CD4-positive, alpha-beta T cell treated with Interleukin-10 for 1 hour (primary cell): ENCODE results near the gene EFEMP1.

Source experiments
- DNase-seq: peaks from one replicate; pipeline ENCODE4 v3.0.0-alpha.2; 2020

The EFEMP1 gene

GRCh38 chr2:55891671-55892094 lies 31.9 kb downstream of the EFEMP1 start:
- no peak for DNase-seq

DNA sequence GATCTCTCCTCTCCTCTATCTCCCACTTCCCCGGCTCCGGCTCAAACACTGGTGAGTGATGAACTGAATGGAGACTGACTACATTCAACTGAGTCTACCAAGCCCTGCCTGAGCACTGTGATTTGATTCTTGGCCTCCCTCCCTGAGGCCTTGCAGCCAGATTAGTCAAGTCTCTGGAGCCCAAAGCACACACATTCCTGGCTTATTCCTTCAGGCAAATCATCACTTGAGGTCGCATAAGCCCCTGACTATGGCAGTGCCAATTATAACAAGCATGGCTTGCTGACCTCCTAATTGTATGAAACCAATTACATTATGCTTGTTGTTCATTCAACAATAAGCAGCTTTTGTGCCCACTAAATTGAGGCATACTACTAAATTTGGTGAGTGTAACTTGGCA lies 34.6 kb downstream of the EFEMP1 start:
- no peak for DNase-seq

GRCh38 chr2:55887901-55888624 lies 35.5 kb downstream of the EFEMP1 start:
- DNase-seq, result no peak

- no peak for DNase-seq
These were observed 36.2 kb downstream of the EFEMP1 start for GRCh38 chr2:55887351-55887750.

- no peak for DNase-seq
These were observed 37.7 kb downstream of the EFEMP1 start for GRCh38 chr2:55885944-55886281.

DNA sequence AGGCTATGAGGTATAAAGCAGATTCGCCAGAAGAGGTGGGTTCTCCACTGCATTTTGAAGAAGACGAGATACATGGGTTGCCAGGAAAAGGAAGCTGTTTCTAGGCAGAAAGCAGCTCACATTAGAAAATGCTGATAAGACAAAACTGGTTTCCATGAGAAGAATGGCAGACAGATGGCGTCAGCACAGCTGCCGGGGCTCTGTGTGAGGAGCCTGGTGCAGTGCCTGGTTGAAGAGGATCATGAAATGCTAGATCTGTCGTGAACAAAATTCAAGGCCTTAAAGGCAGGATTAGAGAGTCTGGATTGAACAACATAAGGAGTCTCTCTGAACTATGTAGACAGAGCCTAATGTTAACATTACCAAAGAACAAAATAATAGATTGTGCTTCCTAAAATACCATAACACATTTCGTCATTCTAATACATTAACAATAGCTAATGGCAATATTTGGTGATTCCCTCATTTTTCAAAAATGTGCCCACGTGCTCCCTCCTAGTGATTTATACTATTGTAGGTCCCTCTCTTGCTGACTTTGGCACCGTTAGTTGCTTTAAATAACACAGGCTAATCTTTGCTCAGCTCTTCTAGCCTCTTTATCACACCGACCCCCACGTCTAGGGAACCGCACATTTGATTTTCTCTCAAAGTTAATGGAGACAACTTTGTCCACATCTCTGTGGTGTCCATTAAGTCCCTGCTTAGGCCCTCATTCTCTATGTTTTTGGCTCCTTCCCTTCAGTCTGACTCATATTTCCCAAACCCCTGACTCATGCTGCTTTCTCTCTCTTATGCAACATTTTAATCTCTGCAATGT lies 38.2 kb downstream of the EFEMP1 start:
- no peak for DNase-seq

DNA sequence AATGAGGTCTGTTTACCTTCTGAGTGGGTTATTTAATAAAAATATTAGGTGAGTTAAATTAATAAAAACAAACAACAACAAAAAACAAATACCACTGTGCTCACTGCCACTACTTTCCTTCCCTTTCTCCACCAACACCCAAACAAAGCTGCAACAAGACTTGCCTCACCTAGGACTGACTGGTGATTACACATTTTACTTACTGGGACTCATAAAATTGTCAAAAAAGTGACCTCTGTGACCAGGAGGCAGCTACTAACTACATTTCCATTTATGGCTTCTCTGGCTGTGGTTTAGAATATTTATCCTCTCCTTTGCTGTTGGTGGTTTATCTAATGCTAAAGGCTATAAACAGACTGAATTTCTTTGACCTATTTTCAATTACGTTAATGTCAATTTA lies 39.8 kb downstream of the EFEMP1 start:
- no peak for DNase-seq

DNA sequence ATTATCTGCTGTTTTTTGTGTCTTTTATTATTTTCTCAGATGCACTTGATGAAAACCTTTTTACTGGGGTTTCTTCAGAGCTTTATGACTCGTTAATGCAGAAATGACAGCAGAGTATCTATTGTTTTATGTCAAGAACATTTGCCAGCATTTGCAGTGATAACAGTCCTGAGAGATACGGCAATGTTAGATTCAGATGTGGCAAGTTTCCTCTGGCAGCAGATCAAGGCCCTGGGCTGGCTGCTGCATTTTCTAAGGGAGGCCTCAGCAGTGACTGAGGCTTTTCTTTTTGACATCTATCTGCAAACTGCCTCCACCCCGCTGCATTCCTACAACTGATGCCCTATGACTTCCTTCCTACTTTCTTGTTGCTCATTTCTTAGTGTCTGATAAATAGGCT lies 40.2 kb downstream of the EFEMP1 start:
- no peak for DNase-seq

GRCh38 chr2:55882954-55883353 lies 40.6 kb downstream of the EFEMP1 start:
- no peak for DNase-seq

- DNase-seq, result no peak
These were observed 43.0 kb downstream of the EFEMP1 start for GRCh38 chr2:55880416-55881143.

DNA sequence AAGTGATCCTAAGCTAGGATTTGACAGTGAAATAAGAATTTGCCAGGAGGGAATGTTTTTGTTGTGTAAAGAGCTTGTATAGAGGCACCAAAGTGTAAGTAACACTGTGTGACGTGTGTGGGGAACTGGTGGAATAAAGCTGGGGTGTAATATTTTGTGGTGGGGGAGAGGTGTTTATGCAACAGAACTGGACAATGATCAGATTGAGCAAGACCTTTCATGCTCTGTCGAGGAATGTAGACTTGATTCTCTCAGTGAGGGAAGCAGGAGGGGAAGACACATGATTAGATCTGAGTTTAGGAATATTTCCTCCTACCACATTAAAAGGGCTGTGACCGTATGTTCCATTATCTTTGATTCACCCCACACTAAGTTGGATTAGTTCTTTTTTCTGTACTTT lies 43.6 kb downstream of the EFEMP1 start:
- no peak for DNase-seq

- DNase-seq, result no peak
These were observed 46.5 kb downstream of the EFEMP1 start for GRCh38 chr2:55877087-55877436.

DNA sequence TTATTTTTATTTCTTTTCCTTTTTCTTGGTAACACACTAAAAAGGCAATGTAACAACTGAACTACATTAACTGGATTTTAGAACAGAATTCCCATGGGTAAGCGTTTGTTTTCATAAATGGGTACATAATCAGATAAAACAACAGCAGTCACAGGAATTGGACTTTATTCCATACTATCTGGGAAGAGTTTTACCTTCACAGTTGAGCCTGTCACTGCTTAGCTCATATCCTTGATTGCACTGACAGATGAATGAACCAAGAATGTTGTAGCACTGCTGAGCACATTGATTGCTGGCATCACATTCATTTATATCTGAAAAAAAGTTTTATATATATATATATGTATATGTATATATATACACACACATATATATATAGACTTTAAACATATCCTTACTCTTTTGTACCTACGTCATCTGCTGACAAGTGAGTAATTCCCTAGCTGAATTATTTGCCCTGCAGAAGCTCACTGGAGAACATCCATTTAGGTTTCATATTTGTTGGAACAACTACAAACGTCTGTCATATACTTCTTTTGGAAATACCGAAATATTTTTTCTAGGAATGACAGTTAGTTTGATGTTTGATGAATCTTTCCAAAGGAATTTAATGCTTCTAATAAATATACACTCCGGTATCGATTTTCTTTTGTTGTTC lies 47.0 kb downstream of the EFEMP1 start:
- DNase-seq, result no peak

DNA sequence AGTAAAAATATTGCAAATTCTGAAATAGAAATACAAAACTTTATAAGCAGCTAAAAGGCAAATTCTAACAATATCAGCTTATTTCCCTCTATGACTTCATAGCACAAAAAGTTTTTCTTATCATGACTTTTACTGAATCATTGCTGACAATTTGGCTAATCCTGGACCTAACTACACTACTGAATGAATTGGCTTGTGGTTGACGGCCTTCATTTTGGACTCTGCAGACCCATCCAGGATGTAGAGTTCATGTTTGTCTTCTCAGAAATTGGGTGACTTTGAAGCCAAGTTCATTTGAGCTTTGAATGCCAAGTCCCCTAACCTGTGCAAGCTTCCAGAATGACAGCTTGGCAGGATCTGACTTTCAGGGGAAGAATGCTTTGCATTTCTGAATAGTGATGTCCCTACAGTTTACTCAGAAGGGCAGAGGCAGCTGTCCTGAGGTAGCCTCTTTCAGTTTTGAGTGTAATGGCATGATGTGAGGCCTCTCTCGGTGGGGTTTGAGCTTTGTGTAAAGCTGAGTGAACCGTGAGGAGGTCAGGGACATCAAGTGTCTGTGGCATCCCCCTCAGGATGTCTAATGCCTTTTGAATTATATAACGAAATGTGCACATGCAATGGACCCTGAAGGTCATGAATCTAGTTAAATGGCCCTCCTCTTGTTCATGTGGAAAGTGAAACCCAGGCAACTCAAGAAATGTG lies 48.0 kb downstream of the EFEMP1 start:
- no peak for DNase-seq

- DNase-seq, result no peak
These were observed 49.2 kb downstream of the EFEMP1 start for GRCh38 chr2:55874338-55874737.

DNA sequence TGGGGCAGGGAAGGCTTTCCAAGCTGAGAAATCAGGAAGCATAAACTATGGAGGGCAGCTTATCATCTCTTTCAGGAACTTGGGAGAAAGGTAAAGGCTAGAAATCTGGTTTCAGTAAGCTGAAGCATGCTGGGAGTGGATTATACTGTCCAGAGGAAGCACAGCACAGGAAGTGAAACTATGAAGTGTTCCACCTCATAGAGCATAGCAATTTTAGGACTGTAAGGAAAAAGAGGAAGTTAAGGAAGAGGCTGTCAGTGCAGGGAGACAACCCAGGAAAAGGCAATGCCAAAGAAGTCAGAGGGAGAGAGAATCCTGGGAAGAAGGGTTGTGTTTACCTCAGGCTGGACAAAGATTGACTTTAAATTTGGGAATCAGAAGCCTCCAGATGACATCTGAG lies 51.9 kb downstream of the EFEMP1 start:
- no peak for DNase-seq

GRCh38 chr2:55869637-55870325 lies 53.8 kb downstream of the EFEMP1 start:
- DNase-seq, result no peak

DNA sequence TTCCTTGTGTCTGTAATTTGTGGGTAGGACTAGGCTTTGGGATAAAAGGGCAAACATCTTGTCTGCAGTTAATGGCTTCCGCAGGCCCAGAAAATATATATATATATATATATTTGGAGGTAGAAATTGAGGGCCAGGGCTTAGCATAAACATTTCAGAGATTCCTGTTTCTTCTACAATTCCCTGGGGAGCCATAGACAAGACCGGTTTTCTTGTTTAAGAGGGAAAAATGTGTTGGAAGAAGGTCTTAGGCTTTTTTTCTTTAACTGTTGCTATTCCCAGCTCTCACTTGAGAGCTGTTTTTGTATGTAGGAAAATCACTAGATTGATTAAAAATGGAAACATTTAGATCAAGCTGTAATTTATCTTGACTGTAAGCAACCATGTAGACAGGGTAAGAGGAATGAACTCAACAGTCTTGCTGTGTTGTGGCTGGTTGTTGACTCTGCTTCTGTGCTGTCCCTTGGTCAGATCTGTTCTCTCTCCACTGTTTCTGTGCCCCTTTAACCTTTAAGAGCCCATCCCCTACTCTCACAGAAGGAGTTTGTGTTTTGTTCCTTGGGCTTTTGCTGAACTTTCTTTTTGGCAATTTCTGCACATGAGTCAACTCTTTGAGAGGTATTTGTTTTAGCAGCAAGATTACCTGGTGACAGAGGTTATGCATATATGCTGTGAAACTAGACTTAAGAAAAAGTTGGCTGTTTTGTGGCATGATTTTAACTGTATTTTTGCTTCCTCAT lies 58.3 kb downstream of the EFEMP1 start:
- DNase-seq, result no peak

GRCh38 chr2:55864351-55865084 lies 59.1 kb downstream of the EFEMP1 start:
- no peak for DNase-seq

GRCh38 chr2:55862673-55863390 lies 60.8 kb downstream of the EFEMP1 start:
- no peak for DNase-seq
